Measurements from ENCODE around the gene NR1H2. TPM values are rescaled to one million over a fixed set of nuclear protein-coding genes. Genes with fewer than 3 reads are reported as not detected.
"Not testable (repeated sequence)": the region's sequence is repeated elsewhere in the genome, so short reads cannot be mapped to it uniquely, and the experiment has no call there.

The NR1H2 gene
- total RNA-seq, 4 donors from 2014 or later, result 45.3 to 115 (median 61.4) TPM

DNA sequence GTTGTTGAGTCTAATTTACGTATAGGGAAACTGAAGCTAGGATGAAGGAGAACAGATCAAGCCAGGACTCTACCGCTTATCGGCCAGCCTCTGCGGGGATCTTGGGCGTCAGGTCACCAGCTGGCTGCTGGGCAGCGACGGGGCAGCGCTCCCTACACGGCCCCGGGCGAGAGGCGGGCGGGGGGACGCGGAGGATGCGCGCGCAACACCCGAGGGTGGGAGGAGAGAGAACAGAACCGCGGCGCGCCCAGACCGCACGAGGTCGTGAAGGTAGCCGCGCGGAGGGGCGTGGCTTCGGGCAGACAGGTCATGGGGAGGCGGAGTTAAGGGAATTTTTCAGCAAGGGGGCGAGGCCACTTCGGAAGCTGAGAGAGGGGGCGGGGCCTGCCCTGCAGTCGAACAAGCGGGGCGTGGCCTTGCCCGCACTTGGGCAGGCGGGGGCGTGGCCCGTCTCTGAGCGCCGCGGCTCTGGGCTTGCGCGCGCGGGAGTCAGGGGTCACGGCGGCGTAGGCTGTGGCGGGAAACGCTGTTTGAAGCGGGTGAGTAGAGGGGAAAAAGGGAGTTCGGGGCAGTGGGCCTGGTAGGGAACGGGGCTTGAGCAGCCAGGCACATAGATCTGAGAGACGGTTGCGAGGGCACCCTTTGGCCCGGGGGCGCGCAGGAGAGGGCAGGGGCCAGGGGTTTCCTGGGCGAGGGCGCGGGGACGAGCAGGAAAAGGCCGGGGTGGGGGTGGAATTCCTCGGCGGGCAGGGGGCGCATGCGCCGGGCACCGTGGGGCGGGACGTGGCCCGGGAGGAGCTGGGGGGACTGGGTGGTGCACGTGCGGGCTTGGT, 7.8 kb downstream of the NR1H2 start, which contains the start of gene POLD1:
POLD1 (plus strand) TSS at position 496 of the 833 bp plus-strand sequence. CDS start 14,505 bp downstream, outside the sequence.
- peaks cover 0 to 4% of the 10 kb centered on the region in 2 donors for H3K4me1 ChIP-seq
- TF ChIP-seq, protein P1, sequence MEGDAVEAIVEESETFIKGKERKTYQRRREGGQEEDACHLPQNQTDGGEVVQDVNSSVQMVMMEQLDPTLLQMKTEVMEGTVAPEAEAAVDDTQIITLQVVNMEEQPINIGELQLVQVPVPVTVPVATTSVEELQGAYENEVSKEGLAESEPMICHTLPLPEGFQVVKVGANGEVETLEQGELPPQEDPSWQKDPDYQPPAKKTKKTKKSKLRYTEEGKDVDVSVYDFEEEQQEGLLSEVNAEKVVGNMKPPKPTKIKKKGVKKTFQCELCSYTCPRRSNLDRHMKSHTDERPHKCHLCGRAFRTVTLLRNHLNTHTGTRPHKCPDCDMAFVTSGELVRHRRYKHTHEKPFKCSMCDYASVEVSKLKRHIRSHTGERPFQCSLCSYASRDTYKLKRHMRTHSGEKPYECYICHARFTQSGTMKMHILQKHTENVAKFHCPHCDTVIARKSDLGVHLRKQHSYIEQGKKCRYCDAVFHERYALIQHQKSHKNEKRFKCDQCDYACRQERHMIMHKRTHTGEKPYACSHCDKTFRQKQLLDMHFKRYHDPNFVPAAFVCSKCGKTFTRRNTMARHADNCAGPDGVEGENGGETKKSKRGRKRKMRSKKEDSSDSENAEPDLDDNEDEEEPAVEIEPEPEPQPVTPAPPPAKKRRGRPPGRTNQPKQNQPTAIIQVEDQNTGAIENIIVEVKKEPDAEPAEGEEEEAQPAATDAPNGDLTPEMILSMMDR (IDR thresholded peaks at IDR 0.05), result peak in 1 of 4 experiments; percentile 6
- TF ChIP-seq POLR2A (IDR thresholded peaks at IDR 0.05), result peak in 1 of 2 donors; percentile 42
- no peaks in the 10 kb centered on the region for H3K36me3 ChIP-seq
- peak within 1 kb of the TSS; percentile 78 to 87 for H3K27ac ChIP-seq
- no peaks in the 10 kb centered on the region for H3K9me3 ChIP-seq
- no peaks in the 10 kb centered on the region for H3K27me3 ChIP-seq
- intact Hi-C loops (cut with DNase I; ENCODE audit: low total_unique reads), result no loop called here
- peak within 1 kb of the TSS; percentile 54 to 60 for H3K4me3 ChIP-seq
- DNase-seq, result peak; percentile 97

DNA sequence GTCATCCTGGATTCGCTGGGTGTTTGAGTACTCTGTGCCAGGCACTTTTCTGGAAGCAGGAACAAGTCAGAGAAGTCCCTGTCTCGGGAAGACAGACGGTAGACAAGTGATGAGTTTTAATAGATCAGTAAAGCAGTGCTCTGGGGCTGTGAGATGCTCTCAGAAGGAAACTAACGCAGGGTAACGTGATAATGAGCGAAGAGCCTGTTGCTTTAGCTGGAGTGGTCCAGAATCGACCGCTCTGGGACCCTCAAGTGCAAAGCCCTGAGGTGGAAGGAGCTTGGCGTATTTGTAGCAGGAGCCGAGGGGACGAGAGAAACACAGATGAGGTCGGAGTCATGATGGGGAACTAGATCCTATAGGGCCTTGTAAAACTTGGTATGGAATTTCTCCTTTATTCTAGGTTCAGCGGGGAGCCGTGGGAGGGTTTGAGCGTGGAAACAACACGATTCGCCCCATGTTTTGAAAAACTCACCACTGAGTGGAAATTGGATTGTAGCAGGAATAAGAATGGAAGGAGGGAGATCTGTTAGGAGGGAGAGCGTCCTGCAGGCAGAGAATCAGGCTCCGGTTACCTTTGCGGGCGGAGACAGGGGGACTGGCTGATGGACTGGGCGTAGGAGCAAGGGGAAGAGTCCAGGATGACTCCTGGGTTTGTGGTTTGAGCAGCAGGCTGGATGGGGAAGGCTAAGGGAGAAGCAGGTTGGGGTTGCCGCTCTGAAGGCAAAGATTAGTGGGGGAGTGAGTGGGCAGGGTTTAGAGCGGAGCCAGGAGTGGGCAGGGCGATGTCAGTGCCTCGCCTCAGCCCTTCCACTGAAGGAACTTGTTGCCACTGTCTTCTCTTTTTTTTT, 8.7 kb downstream of the NR1H2 start:
- peak overlapping the region; percentile 54 to 60 for H3K4me3 ChIP-seq
- no peaks in the 10 kb centered on the region for H3K36me3 ChIP-seq
- intact Hi-C loops (cut with DNase I; ENCODE audit: low total_unique reads), result no loop called here

GRCh38 chr19:50387176-50387867, 11.1 kb downstream of the NR1H2 start:
- DNase-seq, result no peak
- Histone ChIP-seq H3K9me3 (no peaks in the 10 kb centered on the region), H3K36me3 (no peaks in the 10 kb centered on the region), H3K4me3 (no peak overlapping the region), H3K4me1 (peaks cover 0 to 4% of the 10 kb centered on the region in 2 donors), H3K27me3 (no peaks in the 10 kb centered on the region), H3K27ac (no peak overlapping the region)
- intact Hi-C loops (cut with DNase I; ENCODE audit: low total_unique reads), result no loop called here
- no peak for TF ChIP-seq POLR2A (IDR thresholded peaks at IDR 0.05)
- TF ChIP-seq, protein P1 (IDR thresholded peaks at IDR 0.05), result no peak

More for the DNA sequence above, 8.7 kb downstream of the NR1H2 start:
- no peaks in the 10 kb centered on the region for H3K9me3 ChIP-seq
- TF ChIP-seq, protein P1 (IDR thresholded peaks at IDR 0.05), result no peak
- TF ChIP-seq POLR2A (IDR thresholded peaks at IDR 0.05), result no peak
- no peaks in the 10 kb centered on the region for H3K27me3 ChIP-seq
- no peak for DNase-seq
- peaks cover 0 to 4% of the 10 kb centered on the region in 2 donors for H3K4me1 ChIP-seq
- H3K27ac ChIP-seq, result peak overlapping the region; percentile 78 to 87

- TF ChIP-seq POLR2A (IDR thresholded peaks at IDR 0.05), result no peak
- TF ChIP-seq, protein P1 (IDR thresholded peaks at IDR 0.05), result no peak
- no peaks in the 10 kb centered on the region for H3K9me3 ChIP-seq
- intact Hi-C loops (cut with DNase I; ENCODE audit: low total_unique reads), result no loop called here
- H3K4me3 ChIP-seq, result no peak overlapping the region
- peaks cover 0 to 4% of the 10 kb centered on the region in 2 donors for H3K4me1 ChIP-seq
- no peaks in the 10 kb centered on the region for H3K27me3 ChIP-seq
- DNase-seq, result no peak
- no peaks in the 10 kb centered on the region for H3K36me3 ChIP-seq
- no peak overlapping the region for H3K27ac ChIP-seq
These were observed 11.6 kb downstream of the NR1H2 start for GRCh38 chr19:50387868-50388245.

DNA sequence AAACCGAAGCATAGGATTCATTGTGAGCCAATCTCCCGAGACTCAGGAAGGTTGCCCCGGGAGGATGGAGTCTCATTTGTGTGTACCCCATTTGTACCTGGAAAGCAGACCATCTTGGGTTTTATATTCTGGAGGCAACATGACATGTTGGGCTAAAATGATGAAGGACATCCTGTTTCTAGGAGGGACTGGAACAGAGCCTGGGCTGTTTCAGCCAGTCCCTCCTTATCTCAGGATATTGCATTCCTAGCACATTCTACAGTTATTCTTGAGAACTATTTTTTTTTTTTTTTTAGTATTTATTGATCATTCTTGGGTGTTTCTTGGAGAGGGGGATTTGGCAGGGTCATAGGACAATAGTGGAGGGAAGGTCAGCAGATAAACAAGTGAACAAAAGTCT, 14.0 kb downstream of the NR1H2 start:
- H3K27ac ChIP-seq; H3K4me1 ChIP-seq; intact Hi-C loops (cut with DNase I; ENCODE audit: low total_unique reads); DNase-seq; H3K9me3 ChIP-seq; H3K27me3 ChIP-seq; H3K4me3 ChIP-seq; H3K36me3 ChIP-seq: not testable (repeated sequence)

DNA sequence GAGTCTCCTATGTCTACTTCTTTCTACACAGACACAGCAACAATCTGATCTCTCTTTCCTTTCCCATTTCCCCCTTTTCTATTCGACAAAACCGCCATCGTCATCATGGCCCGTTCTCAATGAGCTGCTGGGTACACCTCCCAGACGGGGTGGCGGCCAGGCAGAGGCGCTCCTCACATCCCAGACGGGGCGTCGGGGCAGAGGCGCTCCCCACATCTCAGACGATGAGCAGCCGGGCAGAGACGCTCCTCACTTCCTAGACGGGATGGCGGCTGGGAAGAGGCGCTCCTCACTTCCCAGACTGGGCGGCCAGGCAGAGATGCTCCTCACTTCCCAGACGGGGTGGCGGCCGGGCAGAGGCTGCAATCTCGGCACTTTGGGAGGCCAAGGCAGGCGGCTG, 14.7 kb downstream of the NR1H2 start:
- H3K27ac ChIP-seq; H3K9me3 ChIP-seq; intact Hi-C loops (cut with DNase I; ENCODE audit: low total_unique reads): not testable (repeated sequence)

More for the DNA sequence above, 14.7 kb downstream of the NR1H2 start:
- not testable (repeated sequence) for DNase-seq, H3K27me3 ChIP-seq, H3K4me1 ChIP-seq, H3K4me3 ChIP-seq, H3K36me3 ChIP-seq

All from uterus (tissue), 4 donors.